Neural crest cell (in vitro differentiated cells): ENCODE results near the gene ABTB2. TPM values are rescaled to one million over a fixed set of nuclear protein-coding genes. Genes with fewer than 3 reads are reported as not detected.

ENCODE experiments used
- DNase-seq: peaks from one replicate; pipeline ENCODE4 v3.0.0; 2021; ENCODE audit warnings: low read depth, mixed read lengths, low spot score
- H3K27ac Mint-ChIP-seq: one replicate; pipeline ENCODE4 v1.8.0; 2021; ENCODE audit warnings: mild to moderate bottlenecking, mixed read lengths; ENCODE audit not compliant: unreplicated experiment
- H3K27me3 Mint-ChIP-seq: 2 replicates; pipeline ENCODE4 v1.8.0; 2021; ENCODE audit warnings: low read depth, mild to moderate bottlenecking, mixed read lengths
- H3K36me3 Mint-ChIP-seq: 2 replicates; pipeline ENCODE4 v1.8.0; 2021; ENCODE audit warnings: low read depth, mild to moderate bottlenecking, mixed read lengths
- H3K4me1 Mint-ChIP-seq: 2 replicates; pipeline ENCODE4 v1.8.0; 2021; ENCODE audit warnings: mixed read lengths
- H3K4me3 Mint-ChIP-seq: one replicate; pipeline ENCODE4 v1.8.0; 2021; ENCODE audit warnings: mild to moderate bottlenecking, mixed read lengths
- H3K9me3 Mint-ChIP-seq: 2 replicates; pipeline ENCODE4 v1.8.0; 2021; ENCODE audit warnings: mixed read lengths
- total RNA-seq: library from RNA; stranded (reverse); gene quantifications from 2 replicates; pipeline ENCODE4 v1.2.1, GENCODE V29; 2021
- TF ChIP-seq, protein P1 (sequence below): fragments of 200-600 bp; sonication (generic); conservative IDR thresholded peaks from 2 replicates; pipeline ENCODE4 v1.5.0; 2021; ENCODE audit warnings: antibody characterized with exemption, mild to moderate bottlenecking

The ABTB2 gene
- total RNA-seq, 1 donor from 2014 or later: 3.0 TPM

DNA sequence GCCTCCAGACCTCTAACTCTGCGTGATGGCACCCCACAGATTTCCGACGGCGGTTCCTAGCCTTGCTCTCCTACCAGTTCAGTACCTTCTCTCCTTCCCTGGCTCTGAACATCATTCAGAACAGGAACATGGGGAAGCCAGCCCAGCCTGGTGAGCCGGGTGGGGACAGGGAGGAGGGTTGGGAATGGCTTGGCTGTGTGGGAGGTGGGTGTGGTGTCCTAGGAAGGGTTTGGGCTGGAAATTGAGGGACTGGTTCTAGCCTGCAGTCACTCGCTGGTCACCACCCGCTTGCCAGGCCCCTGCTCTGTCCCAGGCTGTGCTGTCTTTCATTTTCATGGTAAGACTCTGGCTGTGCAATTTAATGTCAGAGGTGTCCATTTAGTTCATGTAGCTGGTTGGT lies 218.5 kb downstream of the ABTB2 start:
- DNase-seq: no peak
- TF ChIP-seq, protein P1, sequence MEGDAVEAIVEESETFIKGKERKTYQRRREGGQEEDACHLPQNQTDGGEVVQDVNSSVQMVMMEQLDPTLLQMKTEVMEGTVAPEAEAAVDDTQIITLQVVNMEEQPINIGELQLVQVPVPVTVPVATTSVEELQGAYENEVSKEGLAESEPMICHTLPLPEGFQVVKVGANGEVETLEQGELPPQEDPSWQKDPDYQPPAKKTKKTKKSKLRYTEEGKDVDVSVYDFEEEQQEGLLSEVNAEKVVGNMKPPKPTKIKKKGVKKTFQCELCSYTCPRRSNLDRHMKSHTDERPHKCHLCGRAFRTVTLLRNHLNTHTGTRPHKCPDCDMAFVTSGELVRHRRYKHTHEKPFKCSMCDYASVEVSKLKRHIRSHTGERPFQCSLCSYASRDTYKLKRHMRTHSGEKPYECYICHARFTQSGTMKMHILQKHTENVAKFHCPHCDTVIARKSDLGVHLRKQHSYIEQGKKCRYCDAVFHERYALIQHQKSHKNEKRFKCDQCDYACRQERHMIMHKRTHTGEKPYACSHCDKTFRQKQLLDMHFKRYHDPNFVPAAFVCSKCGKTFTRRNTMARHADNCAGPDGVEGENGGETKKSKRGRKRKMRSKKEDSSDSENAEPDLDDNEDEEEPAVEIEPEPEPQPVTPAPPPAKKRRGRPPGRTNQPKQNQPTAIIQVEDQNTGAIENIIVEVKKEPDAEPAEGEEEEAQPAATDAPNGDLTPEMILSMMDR: no peak
- Mint-ChIP-seq H3K27me3 (no peaks in the 10 kb centered on the region), H3K27ac (no peak overlapping the region), H3K36me3 (peaks cover 24% of the 10 kb centered on the region), H3K4me1 (peaks cover 7% of the 10 kb centered on the region), H3K4me3 (no peak overlapping the region), H3K9me3 (no peaks in the 10 kb centered on the region)

GRCh38 chr11:34136420-34136819 lies 221.4 kb downstream of the ABTB2 start:
- H3K27ac Mint-ChIP-seq: no peak overlapping the region
- DNase-seq: no peak
- no peaks in the 10 kb centered on the region for H3K9me3 Mint-ChIP-seq
- no peaks in the 10 kb centered on the region for H3K27me3 Mint-ChIP-seq
- TF ChIP-seq, protein P1: no peak
- no peaks in the 10 kb centered on the region for H3K4me1 Mint-ChIP-seq
- no peak overlapping the region for H3K4me3 Mint-ChIP-seq
- H3K36me3 Mint-ChIP-seq: peaks cover 15% of the 10 kb centered on the region

DNA sequence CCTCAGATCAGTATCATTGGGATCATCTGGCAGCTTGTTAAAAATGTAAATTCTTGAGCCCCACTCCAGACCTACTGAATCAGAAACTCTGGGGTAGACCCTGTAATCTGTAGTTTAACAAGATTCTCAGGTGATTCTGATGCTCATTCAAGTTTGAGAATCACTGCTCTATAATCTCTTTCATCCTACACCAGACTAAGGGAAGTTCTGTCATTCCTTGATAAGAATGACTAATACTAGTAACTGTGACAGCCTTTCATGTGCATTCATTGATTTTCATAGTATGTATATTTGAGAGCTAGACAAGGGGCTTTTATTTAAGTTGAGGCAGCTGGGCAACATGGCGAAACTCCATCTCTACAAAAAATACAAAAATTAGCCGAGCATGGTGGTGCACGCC lies 222.4 kb downstream of the ABTB2 start:
- no peaks in the 10 kb centered on the region for H3K4me1 Mint-ChIP-seq
- H3K36me3 Mint-ChIP-seq: peaks cover 15% of the 10 kb centered on the region

DNA sequence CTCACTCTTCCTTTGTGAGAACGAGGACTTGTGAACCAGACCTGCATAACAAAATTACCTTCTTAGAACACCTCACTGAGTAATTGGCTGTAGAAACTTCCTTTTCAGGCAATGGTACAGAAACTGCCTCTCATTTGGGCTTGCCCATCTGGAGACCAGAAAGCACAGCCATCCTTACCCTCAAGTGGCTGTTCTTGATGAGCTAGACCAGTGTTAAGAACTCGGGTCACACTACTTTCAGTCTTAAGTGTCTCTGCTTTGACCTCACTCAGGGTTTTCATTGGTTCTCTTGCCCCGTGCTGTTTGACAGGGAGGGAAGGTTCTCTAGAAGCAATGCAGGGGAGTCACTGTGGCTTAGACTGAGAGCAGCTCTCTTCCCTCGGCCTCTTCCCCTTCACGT lies 223.0 kb downstream of the ABTB2 start:
- Mint-ChIP-seq H3K4me3 (no peak overlapping the region), H3K4me1 (no peaks in the 10 kb centered on the region), H3K36me3 (peaks cover 15% of the 10 kb centered on the region), H3K9me3 (no peaks in the 10 kb centered on the region), H3K27me3 (no peaks in the 10 kb centered on the region), H3K27ac (no peak overlapping the region)
- TF ChIP-seq, protein P1: no peak
- DNase-seq: no peak

More for the DNA sequence above, 222.4 kb downstream of the ABTB2 start:
- no peak overlapping the region for H3K27ac Mint-ChIP-seq
- no peaks in the 10 kb centered on the region for H3K9me3 Mint-ChIP-seq
- TF ChIP-seq, protein P1: no peak
- H3K4me3 Mint-ChIP-seq: no peak overlapping the region
- no peaks in the 10 kb centered on the region for H3K27me3 Mint-ChIP-seq
- DNase-seq: no peak

GRCh38 chr11:34132261-34132965 lies 225.4 kb downstream of the ABTB2 start:
- TF ChIP-seq, protein P1: no peak
- Mint-ChIP-seq H3K27ac (no peak overlapping the region), H3K27me3 (no peaks in the 10 kb centered on the region), H3K9me3 (no peaks in the 10 kb centered on the region), H3K36me3 (peaks cover 23% of the 10 kb centered on the region), H3K4me1 (no peaks in the 10 kb centered on the region), H3K4me3 (no peak overlapping the region)
- DNase-seq: no peak
